HG02943 (cell line): ENCODE data around the gene MISP.
"Not testable (repeated sequence)": the region's sequence is repeated elsewhere in the genome, so short reads cannot be mapped to it uniquely, and the experiment has no call there.

Experiments
- ATAC-seq: cut with Tn5 transposase; IDR thresholded peaks from one replicate; pipeline ENCODE4 v1.9.1; 2021; ENCODE audit warnings: mild to moderate bottlenecking, low read depth, moderate library complexity; ENCODE audit not compliant: unreplicated experiment

MISP gene

DNA sequence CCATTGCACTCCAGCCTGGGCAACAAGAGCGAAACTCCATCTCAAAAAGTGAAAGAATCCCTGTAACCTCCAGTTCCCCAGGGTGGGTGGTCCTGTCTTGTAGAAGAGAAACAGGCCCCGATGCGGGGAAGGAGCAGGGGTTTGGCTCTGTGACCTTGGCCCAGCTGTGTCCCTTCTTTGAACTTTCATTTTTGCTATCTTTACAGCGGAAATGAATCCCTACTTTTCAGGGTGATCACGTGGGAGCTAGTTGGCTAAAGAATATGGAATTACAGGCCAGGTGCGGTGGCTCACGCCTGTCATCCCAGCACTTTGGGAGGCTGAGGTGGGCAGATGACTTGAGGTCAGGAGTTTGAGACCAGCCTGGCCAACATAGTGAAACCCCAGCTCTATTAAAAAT is 5.8 kb upstream of the MISP start:
- not testable (repeated sequence) for ATAC-seq

DNA sequence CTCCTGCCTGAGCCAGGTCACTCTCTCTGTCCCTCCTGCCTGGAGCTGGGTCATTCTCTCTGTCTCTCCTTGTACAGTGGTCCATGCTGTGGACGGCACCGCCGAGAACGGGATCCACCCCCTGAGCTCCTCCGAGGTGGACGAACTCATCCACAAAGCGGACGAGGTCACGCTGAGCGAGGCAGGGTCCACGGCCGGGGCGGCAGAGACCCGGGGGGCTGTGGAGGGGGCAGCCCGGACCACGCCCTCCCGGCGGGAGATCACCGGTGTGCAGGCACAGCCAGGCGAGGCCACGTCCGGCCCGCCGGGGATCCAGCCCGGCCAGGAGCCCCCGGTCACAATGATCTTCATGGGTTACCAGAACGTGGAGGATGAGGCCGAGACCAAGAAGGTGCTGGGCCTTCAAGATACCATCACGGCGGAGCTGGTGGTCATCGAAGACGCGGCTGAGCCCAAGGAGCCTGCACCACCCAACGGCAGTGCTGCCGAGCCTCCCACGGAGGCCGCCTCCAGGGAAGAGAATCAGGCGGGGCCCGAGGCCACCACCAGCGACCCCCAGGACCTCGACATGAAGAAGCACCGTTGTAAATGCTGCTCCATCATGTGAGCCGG is 4.6 kb upstream of the MISP start:
- no peak for ATAC-seq

DNA sequence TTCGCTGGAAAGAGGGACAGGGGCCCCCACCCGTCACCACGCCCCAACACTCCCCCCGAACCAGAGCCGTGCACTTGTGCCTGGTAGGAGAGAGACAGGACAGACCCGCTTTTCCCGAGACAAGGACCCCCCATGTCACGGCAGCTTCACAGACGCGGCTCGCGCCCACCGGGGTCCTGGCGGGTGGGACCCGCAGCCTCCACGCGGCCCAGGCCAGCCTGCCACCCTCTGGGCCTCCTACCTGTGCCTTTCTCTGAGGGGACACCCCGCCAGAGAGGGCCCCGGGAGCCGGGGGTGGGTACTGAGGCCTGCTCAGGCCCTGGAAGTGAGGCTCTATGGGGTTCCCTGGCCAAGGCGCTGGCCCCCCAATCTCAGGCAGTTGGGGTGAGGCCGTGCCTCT is 4.0 kb upstream of the MISP start:
- no peak for ATAC-seq

DNA sequence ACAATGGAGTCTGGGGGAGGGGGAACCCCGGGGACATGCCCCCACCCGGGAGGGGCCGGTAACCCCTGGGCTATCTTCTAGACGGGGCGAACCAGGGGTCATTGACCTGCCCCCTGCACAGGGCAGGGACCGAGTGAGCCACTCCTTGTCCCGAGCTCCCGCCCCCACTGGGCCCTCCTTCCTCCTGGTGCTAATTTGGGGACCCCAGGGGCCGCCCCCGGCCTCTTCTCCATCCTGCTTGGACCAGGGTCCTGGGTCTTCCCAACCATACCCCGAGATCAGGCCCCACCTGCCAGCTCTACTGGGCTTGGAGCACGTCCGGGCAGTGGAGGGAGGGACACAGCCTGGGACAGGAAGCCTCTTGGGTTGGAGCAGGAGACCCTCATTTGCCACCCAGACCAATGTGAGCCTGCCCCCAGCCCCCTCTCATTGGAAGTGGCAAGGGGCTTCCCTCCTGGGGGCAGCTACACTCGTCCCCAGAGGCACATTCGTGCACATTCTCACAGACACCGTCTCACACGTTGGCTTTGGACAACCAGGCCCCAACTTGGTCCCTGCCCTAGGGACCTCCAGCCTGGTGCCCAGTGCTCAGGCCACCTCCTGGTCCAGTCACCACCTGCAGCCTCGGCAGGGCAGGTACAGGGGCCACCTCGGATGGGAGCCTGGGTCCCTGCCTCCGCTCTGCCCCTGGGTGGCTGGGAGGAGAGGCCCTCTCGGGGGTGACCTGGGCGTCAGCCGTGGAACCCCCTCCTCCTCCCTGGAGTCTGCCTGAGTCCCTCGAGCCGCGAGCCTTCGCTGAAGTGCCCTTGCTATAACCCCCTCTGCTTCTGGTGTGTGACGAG is 3.3 kb upstream of the MISP start:
- no peak for ATAC-seq

GRCh38 chr19:748274-748598 is 2.7 kb upstream of the MISP start:
- ATAC-seq, result no peak

DNA sequence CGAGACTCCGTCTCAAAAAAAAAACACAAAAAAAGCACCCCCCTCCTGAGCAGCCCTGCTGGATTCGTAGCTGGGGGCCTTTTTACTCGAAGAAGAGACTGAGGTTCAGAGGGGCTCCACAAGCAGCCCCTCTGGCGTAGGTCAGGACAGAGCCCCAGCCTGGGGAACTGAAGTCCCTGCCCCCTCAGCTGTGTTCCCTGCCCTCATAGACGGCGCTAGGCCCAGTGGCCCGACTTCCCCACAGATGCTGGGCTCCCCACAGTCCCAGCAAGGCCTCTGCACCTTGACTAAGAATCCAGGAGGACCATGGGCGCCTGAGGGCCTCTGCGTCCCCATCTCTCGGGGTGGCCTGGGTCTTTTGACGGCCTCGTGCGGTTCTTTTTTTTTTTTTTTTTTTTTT is 1.1 kb upstream of the MISP start:
- ATAC-seq, result no peak

GRCh38 chr19:751501-752341 is 809 bp downstream of the MISP start:
- no peak for ATAC-seq

DNA sequence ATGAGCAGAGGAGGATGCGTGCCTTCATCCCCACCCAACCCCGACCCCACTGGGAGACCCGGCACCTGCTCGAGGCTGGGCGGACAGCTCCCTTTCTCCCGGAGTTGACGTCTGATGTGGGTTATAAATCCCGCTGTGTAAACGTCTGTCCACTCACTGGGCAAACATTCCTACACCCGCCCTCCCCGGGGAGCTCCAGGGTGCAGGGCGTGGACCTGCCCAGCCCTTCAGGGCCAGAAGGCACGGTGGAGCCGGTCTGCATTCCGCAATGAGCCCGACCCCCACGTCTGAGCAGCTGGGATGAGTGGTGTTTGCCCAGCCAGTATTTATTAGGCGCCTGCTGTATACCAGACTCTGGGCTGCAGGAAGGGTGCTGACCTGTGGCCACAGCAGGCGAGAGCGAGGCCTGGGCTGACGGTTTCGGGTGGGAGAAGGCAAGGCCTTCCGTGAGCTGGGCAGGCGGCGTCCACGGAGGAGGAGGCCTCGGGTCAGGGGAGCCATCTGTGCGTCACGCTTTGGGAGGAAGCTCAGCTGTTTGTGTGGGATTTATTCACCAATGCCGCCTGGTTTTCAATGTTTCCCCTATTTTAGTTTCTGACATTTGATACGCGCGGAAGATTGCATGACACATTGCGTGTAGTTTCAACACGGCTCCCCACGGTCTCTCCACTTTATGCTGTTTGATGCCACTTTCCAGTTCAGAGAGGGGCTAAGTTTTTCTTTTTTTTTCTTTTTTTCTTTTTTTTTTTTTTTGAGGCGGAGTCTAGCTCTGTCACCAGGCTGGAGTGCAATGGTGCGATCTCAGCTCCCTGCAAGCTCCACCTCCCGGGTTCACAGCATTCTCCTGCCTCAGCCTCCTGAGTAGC is 2.0 kb downstream of the MISP start:
- no peak for ATAC-seq

- ATAC-seq, result no peak
Observed at GRCh38 chr19:754530-754929, 3.6 kb downstream of the MISP start.

- ATAC-seq, result no peak
Observed at GRCh38 chr19:755063-755462, 4.2 kb downstream of the MISP start.

- ATAC-seq, result no peak
Observed at GRCh38 chr19:756236-756635, 5.3 kb downstream of the MISP start.

DNA sequence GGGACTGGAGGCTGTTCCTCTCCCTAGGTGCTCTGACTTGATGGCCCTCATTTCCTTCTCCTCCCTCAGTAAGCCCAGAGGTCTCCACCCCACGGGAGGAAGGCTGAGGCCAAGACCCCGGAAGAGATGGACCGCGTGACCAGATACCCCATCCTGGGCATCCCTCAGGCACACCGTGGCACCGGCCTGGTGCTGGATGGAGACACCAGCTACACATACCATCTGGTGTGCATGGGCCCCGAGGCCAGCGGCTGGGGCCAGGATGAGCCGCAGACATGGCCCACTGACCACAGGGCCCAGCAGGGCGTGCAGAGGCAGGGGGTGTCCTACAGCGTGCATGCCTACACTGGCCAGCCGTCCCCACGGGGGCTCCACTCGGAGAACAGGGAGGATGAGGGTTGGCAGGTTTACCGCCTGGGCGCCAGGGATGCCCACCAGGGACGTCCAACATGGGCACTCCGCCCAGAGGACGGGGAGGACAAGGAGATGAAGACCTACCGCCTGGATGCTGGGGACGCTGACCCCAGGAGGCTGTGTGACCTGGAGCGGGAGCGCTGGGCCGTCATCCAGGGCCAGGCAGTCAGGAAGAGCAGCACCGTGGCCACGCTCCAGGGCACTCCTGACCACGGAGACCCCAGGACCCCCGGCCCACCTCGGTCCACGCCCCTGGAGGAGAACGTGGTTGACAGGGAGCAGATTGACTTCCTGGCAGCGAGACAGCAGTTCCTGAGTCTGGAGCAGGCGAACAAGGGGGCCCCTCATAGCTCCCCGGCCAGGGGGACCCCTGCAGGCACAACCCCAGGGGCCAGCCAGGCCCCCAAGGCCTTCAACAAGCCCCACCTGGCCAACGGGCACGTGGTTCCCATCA is 6.1 kb downstream of the MISP start:
- no peak for ATAC-seq

GRCh38 chr19:757811-758668 is 7.1 kb downstream of the MISP start:
- ATAC-seq, result no peak

GRCh38 chr19:763181-763580 is 12.3 kb downstream of the MISP start:
- ATAC-seq, result no peak

GRCh38 chr19:763869-764268 is 13.0 kb downstream of the MISP start:
- no peak for ATAC-seq

DNA sequence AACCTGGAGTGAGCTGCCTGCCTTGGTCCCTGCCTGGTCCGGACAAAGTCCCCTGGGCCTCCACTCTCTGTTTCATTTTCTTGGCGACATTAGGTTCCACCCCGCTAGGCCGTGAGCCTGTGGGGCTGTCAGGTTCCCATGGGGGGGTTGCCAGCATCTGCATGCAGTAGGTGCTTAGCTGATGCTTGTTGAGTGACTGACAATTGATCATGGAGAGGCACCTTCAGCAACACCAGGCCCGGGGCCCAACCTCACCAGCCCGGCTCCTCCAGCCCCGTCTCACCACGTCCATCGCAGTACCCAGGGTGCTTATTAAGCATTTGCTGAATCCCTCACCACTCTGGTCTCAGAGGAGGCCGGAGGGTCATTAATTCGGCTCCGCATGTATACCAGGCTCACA is 13.4 kb downstream of the MISP start:
- no peak for ATAC-seq

DNA sequence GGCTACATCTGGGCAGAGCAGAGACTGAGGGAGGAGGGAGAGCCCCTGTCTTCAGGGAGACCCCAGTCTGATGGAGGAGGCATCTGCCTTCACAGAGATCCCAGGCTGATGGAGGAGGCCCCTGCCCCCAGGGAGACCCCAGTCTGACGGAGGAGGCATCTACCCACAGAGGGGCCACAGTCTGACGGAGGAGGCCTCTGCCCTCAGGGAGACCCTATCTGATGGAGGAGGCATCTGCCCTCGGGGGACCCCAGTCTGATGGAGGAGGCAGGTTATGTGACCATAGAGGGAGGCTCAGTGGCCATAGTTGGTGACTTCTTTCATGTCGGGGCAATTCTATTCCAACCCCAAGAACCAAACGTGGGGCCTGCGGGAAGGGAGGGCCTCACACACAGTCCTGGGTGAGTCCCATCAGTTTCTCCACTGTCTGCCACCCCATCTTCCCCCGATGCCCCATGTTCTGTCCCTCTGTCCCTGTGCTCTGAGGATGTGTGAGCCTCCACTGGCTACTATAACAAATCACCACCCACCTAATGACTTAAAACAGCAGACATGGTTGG is 14.3 kb downstream of the MISP start:
- no peak for ATAC-seq

GRCh38 chr19:768424-768823 is 17.5 kb downstream of the MISP start:
- ATAC-seq, result no peak
